Duodenal mucosa (tissue), 2 donors: Measurements from ENCODE around the gene SALL3.

Experiments
- H3K27ac ChIP-seq: one replicate; pipeline ENCODE4 v1.7.0; 2013; ENCODE audit warnings: low read depth, low read length
- H3K27me3 ChIP-seq, 2 donors: one replicate each; pipeline ENCODE4 v1.7.0; 2013; ENCODE audit warnings: low read length in 2 of 2, control low read depth in 1 of 2; ENCODE audit not compliant: insufficient read depth in 2 of 2, control insufficient read depth in 1 of 2
- H3K36me3 ChIP-seq, 2 donors: one replicate each; pipeline ENCODE4 v1.7.0; 2013; ENCODE audit warnings: low read length in 2 of 2, control low read depth in 1 of 2; ENCODE audit not compliant: insufficient read depth in 2 of 2, control insufficient read depth in 1 of 2
- H3K4me1 ChIP-seq, 2 donors: one replicate each; pipeline ENCODE4 v1.7.0; 2013; ENCODE audit warnings: low read length in 2 of 2, control low read depth in 1 of 2; ENCODE audit not compliant: insufficient read depth in 2 of 2, control insufficient read depth in 1 of 2
- H3K4me3 ChIP-seq, 2 donors: one replicate each; pipeline ENCODE4 v1.7.0; 2013; ENCODE audit warnings: low read length in 2 of 2, low read depth in 1 of 2
- H3K9ac ChIP-seq, 2 donors: one replicate each; pipeline ENCODE4 v1.7.0; 2013; ENCODE audit warnings: low read length in 2 of 2, low read depth in 1 of 2
- H3K9me3 ChIP-seq, 2 donors: one replicate each; pipeline ENCODE4 v1.7.0; 2013; ENCODE audit warnings: low read length in 2 of 2, control low read depth in 1 of 2; ENCODE audit not compliant: control insufficient read depth in 1 of 2

The SALL3 gene

DNA sequence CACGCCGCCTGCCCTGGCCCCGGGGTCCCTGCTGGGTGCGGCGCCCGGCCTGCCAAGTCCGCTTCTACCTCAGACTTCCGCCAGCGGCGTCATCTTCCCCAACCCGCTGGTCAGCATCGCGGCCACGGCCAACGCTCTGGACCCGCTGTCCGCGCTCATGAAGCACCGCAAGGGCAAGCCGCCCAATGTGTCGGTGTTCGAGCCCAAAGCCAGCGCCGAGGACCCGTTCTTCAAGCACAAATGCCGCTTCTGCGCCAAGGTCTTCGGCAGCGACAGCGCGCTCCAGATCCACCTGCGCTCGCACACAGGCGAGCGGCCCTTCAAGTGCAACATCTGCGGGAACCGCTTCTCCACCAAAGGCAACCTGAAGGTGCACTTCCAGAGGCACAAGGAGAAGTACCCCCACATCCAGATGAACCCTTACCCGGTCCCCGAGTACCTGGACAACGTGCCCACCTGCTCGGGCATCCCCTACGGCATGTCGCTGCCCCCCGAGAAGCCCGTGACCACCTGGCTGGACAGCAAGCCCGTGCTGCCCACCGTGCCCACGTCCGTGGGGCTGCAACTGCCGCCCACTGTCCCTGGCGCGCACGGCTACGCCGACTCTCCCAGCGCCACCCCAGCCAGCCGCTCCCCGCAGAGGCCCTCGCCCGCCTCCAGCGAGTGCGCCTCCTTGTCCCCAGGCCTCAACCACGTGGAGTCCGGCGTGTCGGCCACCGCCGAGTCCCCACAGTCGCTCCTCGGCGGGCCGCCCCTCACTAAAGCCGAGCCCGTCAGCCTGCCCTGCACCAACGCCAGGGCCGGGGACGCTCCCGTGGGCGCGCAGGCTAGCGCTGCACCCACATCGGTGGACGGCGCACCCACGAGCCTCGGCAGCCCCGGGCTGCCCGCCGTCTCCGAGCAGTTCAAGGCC lies 13.7 kb downstream of the SALL3 start:
- H3K27me3 ChIP-seq: peaks cover 0 to 7% of the 10 kb centered on the region in 2 donors

DNA sequence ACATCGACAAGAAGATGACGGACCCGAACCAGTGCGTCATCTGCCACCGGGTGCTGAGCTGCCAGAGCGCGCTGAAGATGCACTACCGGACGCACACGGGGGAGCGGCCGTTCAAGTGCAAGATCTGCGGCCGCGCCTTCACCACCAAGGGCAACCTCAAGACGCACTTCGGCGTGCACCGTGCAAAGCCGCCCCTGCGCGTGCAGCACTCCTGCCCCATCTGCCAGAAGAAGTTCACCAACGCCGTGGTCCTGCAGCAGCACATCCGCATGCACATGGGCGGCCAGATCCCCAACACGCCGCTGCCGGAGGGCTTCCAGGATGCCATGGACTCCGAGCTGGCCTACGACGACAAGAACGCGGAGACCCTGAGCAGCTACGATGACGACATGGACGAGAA lies 14.4 kb downstream of the SALL3 start:
- Histone ChIP-seq H3K4me3 (no peak overlapping the region), H3K27me3 (peaks cover 0 to 4% of the 10 kb centered on the region in 2 donors), H3K9ac (no peak overlapping the region), H3K4me1 (no peaks in the 10 kb centered on the region), H3K9me3 (peaks cover 0 to 8% of the 10 kb centered on the region in 2 donors), H3K27ac (no peak overlapping the region), H3K36me3 (no peaks in the 10 kb centered on the region)

More for the DNA sequence above, 13.7 kb downstream of the SALL3 start:
- Histone ChIP-seq H3K36me3 (no peaks in the 10 kb centered on the region), H3K9ac (no peak overlapping the region), H3K9me3 (peaks cover 0 to 8% of the 10 kb centered on the region in 2 donors), H3K4me3 (no peak overlapping the region), H3K27ac (no peak overlapping the region), H3K4me1 (no peaks in the 10 kb centered on the region)

GRCh38 chr18:78994531-78994930 lies 14.9 kb downstream of the SALL3 start:
- H3K27ac ChIP-seq: no peak overlapping the region
- H3K36me3 ChIP-seq: no peaks in the 10 kb centered on the region
- H3K9ac ChIP-seq: no peak overlapping the region
- H3K4me3 ChIP-seq: no peak overlapping the region
- H3K27me3 ChIP-seq: peaks cover 0 to 4% of the 10 kb centered on the region in 2 donors
- H3K9me3 ChIP-seq: peaks cover 0 to 8% of the 10 kb centered on the region in 2 donors
- no peaks in the 10 kb centered on the region for H3K4me1 ChIP-seq

GRCh38 chr18:78994977-78995582 lies 15.5 kb downstream of the SALL3 start:
- peaks cover 0 to 8% of the 10 kb centered on the region in 2 donors for H3K9me3 ChIP-seq
- H3K4me3 ChIP-seq: no peak overlapping the region
- H3K4me1 ChIP-seq: no peaks in the 10 kb centered on the region
- no peak overlapping the region for H3K9ac ChIP-seq
- H3K27ac ChIP-seq: no peak overlapping the region
- peaks cover 0 to 4% of the 10 kb centered on the region in 2 donors for H3K27me3 ChIP-seq
- H3K36me3 ChIP-seq: no peaks in the 10 kb centered on the region

DNA sequence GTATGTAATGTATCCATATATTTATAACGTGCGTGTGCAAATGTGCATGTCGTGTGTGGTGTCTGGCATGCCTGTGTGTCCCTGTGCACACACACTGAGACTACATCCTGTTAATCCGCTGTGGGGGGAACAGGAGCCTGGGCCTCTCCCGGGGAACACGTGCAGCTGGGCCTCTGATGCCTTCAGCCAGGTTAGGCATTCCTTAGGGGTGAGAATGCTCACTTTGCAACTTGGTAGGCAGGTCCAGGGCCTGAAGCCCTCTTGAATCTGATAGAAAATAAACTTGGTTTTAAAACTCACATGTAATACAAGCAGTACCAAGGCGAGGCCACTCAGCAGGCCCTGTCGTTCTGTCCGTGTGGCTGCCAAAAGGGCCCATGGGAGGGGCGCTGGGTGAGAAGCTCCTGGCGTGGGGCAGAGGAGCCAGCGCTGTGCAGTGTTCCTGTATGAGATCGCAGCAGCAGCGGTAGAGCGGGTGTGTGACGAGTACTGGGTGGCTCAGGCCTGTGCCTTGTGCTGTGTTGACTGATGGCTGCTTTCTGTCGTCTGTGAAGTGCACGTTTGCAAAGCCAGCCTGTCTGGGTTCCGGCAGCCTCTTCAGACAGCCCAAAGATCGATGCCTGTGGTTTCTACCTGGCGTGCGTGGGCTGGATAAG lies 16.2 kb downstream of the SALL3 start:
- H3K27me3 ChIP-seq: peaks cover 2 to 4% of the 10 kb centered on the region in 2 donors
- H3K4me1 ChIP-seq: no peaks in the 10 kb centered on the region
- no peak overlapping the region for H3K27ac ChIP-seq
- H3K9me3 ChIP-seq: peaks cover 0 to 8% of the 10 kb centered on the region in 2 donors
- no peak overlapping the region for H3K4me3 ChIP-seq
- no peaks in the 10 kb centered on the region for H3K36me3 ChIP-seq
- H3K9ac ChIP-seq: no peak overlapping the region

DNA sequence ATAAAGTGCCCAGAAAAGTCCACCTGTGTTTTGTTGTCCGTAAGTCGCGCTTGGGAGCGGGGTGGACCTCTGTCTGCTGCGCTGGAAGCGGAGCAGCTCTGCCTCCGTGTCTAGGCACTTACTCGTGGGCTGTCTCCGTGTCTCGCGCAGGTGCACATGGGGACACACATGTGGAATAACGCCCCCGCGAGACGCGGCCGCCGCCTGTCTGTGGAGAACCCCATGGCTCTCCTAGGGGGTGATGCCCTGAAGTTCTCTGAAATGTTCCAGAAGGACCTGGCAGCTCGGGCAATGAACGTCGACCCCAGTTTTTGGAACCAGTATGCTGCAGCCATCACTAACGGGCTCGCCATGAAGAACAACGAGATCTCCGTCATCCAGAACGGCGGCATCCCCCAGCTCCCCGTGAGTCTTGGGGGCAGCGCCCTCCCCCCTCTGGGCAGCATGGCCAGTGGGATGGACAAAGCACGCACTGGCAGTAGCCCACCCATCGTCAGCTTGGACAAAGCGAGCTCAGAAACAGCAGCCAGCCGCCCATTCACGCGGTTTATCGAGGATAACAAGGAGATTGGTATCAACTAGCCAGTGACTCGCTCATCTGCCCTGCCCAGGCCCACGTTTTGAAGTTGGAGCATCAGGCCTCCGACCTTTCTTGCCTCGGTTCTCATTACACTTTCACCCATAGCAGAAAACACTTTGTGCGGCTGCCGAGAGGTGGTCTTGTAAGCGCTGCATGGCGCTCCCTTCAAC lies 17.3 kb downstream of the SALL3 start:
- peaks cover 0 to 8% of the 10 kb centered on the region in 2 donors for H3K9me3 ChIP-seq
- no peak overlapping the region for H3K27ac ChIP-seq
- H3K9ac ChIP-seq: no peak overlapping the region
- no peaks in the 10 kb centered on the region for H3K4me1 ChIP-seq
- no peak overlapping the region for H3K4me3 ChIP-seq
- no peaks in the 10 kb centered on the region for H3K36me3 ChIP-seq
- peaks cover 3 to 4% of the 10 kb centered on the region in 2 donors for H3K27me3 ChIP-seq

GRCh38 chr18:78998371-78999071 lies 18.9 kb downstream of the SALL3 start:
- Histone ChIP-seq H3K27ac (no peak overlapping the region), H3K4me3 (no peak overlapping the region), H3K27me3 (peaks cover 3 to 4% of the 10 kb centered on the region in 2 donors), H3K9me3 (peaks cover 0 to 5% of the 10 kb centered on the region in 2 donors), H3K36me3 (no peaks in the 10 kb centered on the region), H3K9ac (no peak overlapping the region), H3K4me1 (no peaks in the 10 kb centered on the region)

DNA sequence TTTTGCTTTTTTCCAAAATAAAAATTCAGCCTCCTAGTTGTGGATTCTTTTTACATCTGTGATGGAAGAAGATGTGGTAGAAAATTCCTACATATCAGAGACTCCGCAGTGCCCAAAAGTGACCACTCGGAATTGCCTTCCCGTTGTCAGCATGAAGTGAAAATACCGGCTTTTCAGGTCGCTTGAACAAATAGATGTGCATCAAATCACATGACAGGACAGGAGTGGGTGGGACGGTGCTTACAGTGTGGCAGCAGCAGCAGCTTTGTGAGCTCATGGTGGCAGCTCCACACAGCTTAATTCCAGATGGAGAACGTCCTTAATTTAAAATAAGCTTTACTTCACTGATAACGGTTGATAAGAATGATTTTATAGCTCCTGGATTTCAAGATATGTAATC lies 20.3 kb downstream of the SALL3 start:
- H3K27ac ChIP-seq: no peak overlapping the region
- no peak overlapping the region for H3K9ac ChIP-seq
- H3K9me3 ChIP-seq: no peaks in the 10 kb centered on the region

GRCh38 chr18:79000997-79001396 lies 21.4 kb downstream of the SALL3 start:
- no peak overlapping the region for H3K9ac ChIP-seq
- no peaks in the 10 kb centered on the region for H3K36me3 ChIP-seq
- H3K27me3 ChIP-seq: peaks cover 3 to 4% of the 10 kb centered on the region in 2 donors
- H3K4me1 ChIP-seq: no peaks in the 10 kb centered on the region
- H3K9me3 ChIP-seq: no peaks in the 10 kb centered on the region
- H3K4me3 ChIP-seq: no peak overlapping the region
- no peak overlapping the region for H3K27ac ChIP-seq

More for the DNA sequence above, 20.3 kb downstream of the SALL3 start:
- H3K4me1 ChIP-seq: no peaks in the 10 kb centered on the region
- peaks cover 3 to 4% of the 10 kb centered on the region in 2 donors for H3K27me3 ChIP-seq
- no peaks in the 10 kb centered on the region for H3K36me3 ChIP-seq
- H3K4me3 ChIP-seq: no peak overlapping the region
